DND-41 (cell line): ENCODE measurements around the gene CENPC.

Experiments
- CTCF ChIP-seq: IDR thresholded peaks from 2 replicates; pipeline ENCODE4 v1.5.1; 2012; ENCODE audit warnings: borderline replicate concordance, low read length, moderate library complexity, mild to moderate bottlenecking; ENCODE audit not compliant: poor library complexity, severe bottlenecking; ENCODE audit errors: extremely low read depth
- EZH2 ChIP-seq: IDR thresholded peaks from 3 replicates; pipeline ENCODE4 v1.6.1; 2012; ENCODE audit warnings: borderline replicate concordance, low read depth, mild to moderate bottlenecking, moderate library complexity, low read length, inconsistent platforms; ENCODE audit not compliant: severe bottlenecking

GRCh38 chr4:67470871-67471270, 74.4 kb downstream of the CENPC start:
- TF ChIP-seq EZH2 (no peak), CTCF (no peak)
